HG03064 (cell line): ENCODE data around the gene BEND4.
"Not testable (repeated sequence)": the region's sequence is repeated elsewhere in the genome, so short reads cannot be mapped to it uniquely, and the experiment has no call there.

Experiments
- ATAC-seq: cut with Tn5 transposase; IDR thresholded peaks from one replicate; pipeline ENCODE4 v1.9.1; 2021; ENCODE audit warnings: low read depth; ENCODE audit not compliant: unreplicated experiment

The BEND4 gene

DNA sequence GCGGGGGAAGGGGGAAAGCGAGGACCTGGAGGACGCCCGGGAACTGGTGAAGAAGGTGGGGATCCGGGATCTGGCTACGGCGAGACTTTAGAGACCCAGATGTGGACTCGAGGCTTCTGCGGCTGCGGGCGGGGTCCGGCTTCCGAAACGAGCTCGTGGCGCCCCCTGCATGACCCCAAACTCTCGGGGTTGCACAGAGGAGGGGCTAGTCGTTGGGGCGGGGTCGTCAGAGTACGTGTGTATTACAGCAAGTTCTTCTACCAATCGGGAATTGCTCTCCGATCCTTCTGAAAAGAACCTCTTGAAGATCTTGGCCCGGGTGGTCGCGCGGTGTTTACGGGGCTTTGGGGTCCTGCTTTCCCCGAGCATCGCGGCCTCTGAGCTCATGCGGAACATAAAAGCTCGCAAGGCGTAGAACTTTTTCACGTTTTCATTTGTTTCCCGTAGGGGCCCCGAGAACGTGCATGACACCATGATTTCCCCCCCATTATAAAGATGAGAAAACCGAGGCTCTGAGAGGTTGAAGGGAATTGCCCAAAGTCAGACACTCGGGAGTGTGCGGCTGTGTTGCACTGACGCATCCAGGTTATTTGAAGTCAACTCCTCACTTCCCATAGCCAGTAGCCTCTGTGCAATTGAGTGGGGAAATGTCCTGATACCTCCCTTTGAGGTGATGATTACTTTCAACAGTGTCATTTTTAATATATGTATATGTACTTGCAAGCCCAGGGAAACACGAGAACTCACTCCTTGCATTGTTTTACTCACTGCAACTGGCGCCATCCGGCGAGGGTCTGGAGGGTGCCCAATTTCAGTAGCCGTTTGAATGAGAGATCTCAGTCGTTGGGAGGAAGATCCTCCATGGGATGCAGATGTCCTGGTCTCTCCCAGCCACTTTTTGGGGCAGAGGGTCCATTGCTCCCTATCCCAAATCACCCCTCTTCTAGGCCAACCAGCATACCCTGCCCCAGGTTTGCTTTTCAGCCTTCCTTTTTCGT, at the start of gene BEND4:
TSS of gene BEND4 (minus strand) at position 149 of the 998 bp plus-strand sequence. CDS start 512 bp downstream, outside the sequence.
- no peak for ATAC-seq

DNA sequence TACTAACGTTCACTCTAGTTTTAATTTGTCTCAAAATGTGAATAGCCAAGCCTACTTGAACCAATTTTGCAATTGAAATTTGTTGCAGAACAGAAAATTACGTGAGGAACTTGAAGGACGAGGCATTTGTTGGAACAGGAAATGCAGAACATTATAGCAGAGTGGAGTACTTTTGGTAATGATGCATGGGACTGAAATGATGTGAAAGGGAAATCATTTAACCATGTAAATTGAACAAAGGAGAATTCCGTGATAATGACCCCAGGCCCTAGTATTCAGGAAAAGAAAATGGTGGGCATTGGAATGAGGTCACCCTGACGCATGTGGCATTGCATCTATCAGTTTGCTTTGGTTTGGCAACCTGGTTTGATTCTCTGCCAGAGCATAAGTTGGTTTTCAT, 44.9 kb upstream of the BEND4 start:
- no peak for ATAC-seq

DNA sequence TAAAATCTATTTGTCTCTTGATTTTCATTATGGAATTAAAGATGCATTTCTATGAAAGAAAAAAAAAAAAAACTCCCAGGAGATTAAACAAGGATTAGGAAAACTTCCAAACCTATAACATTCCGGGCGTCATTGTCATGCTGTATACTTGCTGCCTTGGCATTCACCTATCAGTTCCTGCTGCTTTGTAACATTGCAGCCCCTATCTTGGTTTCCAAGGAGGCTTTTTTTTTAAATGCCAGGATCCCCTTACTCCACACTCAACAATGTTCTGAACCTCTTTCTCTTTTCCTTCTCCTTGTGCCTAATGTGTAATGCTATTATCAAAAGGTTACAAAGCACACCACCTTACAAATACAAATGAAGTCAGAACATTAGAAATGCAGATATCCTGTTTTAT, 20.5 kb upstream of the BEND4 start:
- ATAC-seq, result no peak

DNA sequence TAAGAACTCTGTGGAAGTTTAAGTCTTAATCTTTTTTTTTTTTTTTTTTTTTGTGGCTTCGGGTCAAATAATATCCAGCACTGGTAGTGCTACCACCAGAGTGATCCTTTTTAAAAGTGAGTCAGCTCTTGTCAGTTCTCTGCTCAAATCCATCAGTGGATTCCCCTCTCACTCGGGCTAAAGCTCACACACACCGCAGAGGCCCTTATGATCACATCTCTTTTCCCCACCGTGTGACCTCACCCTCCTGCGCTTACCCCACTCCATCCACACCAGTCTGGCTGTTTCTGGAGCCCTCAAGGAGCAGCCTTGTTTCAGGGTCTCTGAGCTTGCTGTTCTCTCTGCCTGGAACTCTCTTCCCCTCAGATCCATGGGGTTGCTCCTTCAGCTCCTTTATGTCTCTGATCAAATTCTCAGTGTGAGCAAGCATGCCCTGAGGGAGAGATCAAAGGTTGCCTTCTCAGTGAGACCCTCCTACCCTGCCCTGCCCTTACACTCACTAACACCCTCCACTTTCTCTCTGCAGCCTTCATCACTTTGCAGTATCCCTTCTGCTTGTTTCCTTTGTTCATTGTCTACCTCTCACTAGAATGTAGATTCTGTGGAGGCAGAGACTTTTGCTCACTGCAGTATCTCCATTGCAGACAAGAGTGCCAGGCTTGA, 19.8 kb upstream of the BEND4 start:
- no peak for ATAC-seq

DNA sequence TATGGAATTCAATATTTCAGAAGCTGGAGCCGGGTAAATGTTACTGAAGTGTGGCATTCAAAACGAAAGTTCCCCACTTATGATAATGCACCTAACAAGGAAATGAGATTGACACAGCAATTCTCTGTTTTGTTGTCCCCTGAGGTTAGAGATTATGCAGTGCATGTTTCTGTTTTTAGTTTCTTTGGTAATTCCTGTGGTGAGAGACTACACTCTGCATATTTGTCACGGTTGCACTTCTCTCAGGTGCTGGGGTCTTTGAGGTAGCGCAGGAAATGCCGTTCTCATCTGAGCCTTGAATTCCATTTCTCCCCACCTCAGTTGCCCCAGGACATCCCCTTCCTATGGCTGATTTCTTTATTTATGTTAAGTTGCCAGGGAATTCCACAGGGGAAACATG, 15.3 kb upstream of the BEND4 start:
- peak; percentile 100 for ATAC-seq

DNA sequence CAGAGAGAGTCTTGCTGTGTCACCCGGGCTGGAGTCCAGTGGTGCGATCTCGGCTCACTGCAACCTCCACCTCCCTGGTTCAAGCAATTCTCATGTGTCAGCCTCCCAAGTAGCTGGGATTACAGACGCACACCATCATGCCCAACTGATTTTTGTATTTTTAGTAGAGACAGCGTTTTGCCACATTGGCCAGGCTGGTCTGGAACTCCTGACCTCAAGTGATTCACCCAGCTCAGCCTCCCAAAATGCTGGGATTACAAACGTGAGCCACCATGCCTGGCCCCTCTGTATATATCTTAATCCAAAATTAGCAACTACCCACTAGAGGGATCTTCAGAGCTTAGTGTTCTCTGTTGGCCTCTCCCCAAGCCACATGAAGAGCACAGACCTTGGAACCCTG, 13.7 kb upstream of the BEND4 start:
- not testable (repeated sequence) for ATAC-seq

DNA sequence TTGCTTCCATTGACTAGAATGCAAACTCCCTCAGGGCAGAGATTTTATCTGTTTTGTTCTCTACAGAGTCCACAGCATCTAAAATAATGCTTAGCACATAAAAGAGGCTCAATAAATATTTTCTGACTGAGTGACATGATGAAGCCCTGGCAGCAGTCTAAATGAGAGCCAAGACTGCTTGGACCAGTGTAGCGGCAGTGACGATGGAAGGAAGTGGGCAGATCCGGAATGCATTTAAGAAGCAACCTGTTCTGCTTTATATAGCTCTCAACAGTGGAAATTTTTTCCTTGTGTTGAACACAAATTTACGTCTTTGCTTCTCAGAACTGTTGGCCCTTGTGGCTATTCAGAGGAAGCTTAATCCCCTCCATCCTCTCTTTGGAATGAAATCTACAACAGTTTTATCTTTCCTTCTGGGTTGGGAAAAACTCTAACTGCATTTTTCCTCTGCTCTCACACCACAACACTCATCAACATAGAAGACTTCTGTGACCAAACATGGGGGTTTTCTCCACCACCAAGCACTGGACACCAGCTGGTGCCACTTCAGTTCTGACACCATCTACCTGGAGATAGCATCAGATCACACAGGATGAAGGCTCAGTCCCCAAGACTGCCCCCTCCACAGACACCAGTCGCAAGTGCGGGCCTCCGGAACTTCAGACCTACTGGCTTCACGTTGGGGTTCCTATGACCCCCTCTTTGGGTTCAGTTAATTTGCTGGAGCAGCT, 7.0 kb upstream of the BEND4 start:
- no peak for ATAC-seq

DNA sequence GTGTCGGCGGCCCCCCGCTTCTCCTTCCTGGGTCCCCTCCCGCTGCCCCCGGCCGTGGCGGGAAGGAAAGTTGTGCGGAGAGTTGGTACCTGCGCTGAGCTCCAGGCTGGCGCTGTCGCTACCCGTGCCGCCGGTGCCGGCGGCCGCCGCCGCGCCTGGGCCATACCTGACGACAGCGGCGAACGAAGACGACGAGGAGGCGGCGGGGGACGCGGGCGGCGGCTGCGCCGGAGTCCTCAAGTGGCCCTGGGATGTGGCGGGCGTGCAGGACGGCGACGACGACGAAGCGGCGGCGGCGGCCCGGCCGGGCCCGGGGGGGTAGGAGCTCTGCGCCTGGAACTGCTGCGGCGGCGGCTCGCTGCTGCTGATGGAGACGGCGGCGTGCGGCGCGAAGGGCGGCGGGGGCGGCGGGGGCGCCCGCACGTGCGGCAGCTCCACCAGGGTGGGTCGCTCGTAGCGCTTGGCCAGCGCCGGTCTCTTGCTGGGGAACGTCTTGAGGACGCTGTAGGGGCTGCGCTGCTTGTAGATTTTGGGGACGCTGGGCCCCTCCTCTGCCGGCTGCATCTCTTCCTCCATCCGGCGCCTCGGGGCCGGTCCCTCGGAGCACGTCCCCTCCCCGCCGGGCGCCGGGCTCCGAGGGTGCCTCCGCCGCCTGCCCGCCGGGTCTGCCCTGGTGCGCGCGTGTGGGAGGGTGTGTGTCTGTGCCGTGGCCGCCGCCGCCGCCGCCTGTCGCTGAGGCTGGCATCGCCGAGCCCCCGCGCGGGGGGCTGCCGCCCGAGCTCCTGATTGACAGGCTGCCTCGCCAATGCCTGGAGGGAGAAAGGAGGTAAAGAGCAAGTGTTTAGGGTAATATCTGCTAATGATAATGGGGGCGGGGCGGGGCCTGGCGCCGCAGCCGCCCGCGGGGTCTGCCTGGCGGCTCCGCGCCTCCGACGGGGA, 618 bp downstream of the BEND4 start:
- ATAC-seq, result peak; percentile 52

DNA sequence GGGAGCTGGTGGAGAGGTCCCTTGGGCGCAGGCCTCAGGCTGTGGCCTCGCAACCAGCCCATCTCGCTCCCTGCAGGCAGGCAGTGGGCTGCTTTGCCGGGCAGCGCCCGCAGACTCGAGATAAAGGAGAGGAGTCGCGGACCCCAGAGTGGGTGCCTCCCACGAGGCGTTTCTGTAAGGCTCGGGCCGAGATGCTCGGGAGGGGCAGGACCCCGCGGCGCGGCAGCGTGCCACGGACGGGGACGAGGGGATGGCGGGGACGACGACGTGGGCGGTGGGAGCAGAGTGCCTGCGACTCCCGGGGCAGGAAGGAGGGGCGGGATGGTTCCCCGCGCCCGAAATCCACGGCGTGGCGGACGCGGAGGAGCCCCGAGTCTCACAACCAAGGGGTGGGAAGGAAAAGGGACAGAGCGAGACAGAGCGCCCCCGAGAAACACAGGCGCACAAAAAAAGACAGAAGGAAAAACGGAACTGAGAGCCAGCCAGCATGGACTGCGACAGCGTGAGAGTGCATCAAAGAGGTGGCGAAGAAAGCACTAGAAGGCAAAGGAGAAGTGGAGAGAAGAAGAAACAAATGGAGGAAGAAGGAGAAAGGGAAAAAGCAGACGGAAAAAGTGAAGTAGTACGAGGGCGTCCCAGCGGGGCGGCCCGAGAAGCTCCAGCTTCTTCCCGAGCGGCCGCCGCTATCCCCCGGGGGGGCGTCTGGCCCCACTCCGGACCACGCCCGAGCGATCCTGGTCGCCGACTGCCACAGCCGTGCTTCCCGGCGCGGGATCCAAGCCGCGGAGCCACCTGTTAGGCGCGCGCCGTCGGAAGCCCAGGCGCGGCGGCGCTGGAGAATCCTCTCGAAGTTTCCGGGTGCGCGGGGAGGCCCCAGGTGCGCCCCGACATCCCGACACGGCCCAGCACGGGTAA, 1.5 kb downstream of the BEND4 start:
- ATAC-seq, result peak; percentile 40

DNA sequence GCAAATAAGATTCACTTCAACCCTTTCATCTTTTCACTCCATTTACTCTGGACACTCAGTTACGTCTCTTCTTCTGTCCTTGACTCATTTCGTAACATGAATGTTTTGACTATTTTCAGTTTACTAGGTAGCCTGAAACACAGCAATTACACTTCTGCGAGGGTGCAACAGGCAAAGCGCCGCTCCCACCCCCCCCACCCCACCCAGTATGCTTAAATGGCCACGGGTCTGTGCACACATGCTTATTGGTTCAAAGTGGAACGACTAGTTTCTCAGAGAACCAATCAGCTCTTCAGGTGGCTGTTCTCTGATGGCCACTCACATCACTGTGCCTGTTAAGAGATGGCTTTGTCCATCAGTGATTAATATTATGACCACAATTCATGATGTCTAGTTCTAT, 3.5 kb downstream of the BEND4 start:
- no peak for ATAC-seq

DNA sequence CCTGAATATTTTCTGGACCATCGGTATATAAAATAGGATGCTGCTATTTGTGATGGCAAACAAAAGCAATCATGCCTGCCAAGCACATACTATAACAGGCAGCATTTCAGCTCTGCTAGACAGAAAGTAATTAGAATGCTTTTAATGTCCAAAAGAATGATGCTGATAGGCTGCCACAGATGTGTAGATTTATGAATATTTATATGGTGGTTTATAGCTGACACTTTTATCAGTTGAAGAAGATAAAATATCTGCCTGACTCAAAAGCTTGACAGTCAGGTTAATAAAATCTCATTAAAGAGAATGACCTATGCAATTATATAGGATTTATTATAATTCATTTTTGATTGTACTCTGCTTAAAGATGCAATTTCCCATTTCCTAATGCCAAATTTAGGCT, 4.0 kb downstream of the BEND4 start:
- no peak for ATAC-seq

DNA sequence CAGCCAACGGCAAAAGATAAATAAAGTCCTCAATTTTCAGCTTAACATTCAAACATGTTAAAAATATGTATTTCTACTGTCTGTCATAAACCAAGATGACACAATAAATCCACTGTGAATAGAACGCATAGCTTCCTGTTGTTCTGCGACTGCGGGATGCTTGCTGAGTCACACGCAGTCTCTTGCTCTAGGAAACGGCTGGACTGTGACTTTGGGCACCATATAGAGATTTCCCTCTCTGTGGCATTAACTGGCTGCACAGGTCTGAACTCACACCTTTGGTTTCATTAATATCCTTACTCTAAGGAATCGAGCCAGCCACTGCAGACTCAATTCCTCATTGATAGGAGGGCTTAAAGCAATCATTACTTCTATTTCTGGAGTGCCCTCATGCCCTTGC, 8.4 kb downstream of the BEND4 start:
- ATAC-seq, result no peak

DNA sequence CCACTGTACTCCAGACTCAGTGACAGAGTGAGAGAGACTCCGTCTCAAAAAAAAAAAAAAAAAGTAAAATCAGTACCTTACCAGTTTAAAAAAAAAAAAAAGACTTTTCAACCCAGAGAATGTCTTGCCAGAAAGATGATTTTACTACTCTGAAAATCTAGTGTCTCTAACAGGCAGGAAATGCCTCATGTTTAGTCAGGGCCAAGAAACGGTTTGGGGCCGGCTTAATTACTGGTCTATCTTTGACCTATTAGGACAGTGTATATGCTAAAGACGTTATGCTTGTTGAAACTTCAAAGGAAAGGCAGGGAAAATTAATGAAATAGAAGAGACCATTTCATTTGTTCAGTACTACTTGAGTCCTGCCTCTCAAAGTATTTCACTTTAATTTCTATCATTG, 9.9 kb downstream of the BEND4 start:
- no peak for ATAC-seq

DNA sequence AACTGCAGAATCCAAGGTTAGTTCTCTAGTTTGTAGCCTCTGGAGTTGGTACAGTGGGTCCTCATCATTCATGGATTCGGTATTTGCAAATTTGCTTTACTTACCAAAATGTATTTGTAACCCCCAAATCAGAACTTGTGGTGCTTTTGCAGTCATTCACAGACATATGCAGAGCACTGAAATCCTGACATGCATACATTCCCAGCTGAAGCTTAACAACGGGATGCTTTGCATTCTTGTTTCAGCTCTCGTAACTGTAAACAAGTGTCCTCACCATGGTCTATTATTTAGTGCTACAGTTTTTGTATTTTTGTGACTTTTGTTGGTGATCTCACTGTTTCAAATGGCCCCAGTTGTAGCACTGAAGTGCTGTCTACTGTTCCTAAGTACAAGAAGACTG, 16.1 kb downstream of the BEND4 start:
- no peak for ATAC-seq

DNA sequence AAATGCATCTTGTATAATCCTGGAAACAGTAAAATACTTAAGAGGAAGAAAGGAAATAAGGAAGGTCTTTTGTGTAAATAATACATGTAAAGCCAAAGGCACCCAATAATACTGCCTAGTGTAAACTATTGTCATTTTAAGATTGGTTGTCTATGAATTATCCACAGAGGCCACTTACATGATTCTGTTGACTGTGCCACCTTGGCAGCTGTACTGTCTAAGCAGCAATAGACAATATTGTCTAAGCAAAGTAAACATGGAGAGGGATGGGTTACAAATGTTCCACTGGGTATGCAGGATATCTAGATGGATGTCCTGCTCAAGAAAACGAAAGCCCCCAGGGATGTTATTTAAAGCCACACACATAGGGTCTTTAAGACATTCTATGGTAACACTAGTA, 19.4 kb downstream of the BEND4 start:
- ATAC-seq, result no peak

DNA sequence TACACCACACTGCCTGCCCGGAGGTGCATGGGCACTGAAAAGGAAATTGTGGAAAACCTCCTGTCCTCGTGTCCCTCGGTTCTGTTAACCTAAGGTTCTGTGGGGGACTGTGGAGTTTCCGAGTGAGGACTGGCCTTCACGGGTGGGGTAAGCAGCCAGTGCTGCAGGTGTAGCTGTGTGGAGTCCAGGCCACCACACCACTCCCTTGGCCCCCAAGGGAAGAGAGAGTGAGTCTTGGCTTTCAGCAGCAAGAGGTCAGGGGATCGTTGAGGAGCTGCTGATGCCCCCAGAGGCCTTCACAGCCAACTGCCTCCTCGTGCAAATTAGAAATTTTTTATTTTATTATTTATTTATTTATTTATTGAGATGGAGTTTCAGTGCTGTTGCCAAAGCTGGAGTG, 20.4 kb downstream of the BEND4 start:
- ATAC-seq, result no peak

DNA sequence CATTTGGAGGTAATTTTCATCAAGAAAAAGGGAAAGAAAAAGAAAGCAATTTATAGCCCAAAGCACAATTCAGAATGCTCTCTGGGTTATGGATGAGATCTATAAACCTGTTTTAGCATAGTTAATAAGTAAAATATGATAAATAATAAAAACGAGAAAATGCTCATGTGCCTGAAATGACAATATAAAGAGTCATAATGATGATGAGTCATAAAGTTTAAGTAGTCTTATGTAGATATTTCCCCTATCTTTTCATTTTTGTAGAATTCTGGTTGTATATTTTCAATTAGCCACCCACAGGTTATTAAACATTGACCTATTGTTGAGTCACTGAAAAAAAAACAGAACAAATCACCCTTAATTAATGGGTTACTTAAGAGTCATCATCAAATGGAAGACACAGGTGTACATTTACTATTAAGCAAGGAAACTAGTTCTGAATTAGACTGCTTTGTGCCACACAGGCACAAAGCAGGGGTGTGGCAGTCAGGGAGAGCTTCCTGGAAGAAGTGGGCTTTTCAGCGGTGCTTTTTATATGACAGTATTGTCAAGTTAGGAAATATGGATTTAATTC, 29.3 kb downstream of the BEND4 start:
- ATAC-seq, result no peak

DNA sequence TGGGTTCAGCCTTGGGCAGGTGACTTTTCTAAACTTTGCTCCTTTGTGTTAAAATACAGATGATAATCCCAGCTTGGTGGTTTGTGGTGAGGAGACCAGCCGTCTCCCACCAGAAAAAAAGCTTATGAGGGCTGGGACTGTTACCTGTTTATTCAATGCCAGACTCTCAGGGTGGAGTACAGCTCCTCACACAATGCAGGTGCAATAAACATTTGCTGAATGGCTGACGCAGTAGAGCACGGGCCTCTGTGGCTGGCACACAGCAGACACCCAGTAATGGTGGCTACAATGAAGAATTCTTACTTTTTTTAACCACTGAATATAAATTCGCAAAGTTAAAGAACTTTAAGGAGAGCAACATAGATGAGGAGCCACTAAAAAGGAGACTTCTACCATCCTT, 30.2 kb downstream of the BEND4 start:
- no peak for ATAC-seq

DNA sequence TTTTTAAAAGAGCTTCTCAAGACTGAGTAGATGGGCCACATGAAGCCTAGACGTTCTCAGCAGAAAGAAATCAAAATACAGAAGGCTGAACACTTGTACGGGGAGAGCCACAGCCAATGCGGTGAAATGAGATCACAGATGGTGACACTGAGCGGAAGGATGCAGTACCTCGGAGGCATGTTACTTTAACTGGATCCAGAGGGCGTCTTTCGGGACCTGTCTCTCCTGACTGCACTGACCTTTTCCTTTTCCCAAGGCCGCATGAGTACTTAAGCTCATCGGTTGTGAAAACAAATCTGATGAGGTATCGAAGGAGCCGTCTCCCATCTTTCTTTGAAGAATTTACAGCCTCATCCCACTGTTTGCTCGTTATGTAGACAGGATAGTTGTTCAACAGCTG, 32.6 kb downstream of the BEND4 start:
- ATAC-seq, result no peak
